Measurements from ENCODE around the gene NXN.
"Not testable (repeated sequence)": the region's sequence is repeated elsewhere in the genome, so short reads cannot be mapped to it uniquely, and the experiment has no call there.

DNA sequence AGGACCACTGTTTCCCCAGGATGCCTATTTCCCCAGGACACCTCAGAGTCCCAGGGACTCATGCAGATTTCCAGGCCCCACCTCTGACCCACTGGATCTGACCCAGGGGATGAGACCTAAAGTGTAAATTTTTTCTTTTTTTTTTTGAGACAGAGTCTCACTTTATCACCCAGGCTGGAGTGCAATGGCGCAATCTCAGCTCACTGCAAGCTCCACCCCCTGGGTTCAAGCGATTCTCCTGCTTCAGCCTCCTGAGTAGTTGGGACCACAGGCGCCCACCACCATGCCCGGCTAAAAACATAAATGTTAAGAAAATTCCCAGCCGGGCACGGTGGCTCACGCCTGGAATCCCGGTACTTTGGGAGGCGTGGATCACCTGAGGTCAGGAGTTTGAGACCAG lies 126.7 kb downstream of the NXN start:
- TF ChIP-seq, protein P1, sequence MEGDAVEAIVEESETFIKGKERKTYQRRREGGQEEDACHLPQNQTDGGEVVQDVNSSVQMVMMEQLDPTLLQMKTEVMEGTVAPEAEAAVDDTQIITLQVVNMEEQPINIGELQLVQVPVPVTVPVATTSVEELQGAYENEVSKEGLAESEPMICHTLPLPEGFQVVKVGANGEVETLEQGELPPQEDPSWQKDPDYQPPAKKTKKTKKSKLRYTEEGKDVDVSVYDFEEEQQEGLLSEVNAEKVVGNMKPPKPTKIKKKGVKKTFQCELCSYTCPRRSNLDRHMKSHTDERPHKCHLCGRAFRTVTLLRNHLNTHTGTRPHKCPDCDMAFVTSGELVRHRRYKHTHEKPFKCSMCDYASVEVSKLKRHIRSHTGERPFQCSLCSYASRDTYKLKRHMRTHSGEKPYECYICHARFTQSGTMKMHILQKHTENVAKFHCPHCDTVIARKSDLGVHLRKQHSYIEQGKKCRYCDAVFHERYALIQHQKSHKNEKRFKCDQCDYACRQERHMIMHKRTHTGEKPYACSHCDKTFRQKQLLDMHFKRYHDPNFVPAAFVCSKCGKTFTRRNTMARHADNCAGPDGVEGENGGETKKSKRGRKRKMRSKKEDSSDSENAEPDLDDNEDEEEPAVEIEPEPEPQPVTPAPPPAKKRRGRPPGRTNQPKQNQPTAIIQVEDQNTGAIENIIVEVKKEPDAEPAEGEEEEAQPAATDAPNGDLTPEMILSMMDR (IDR thresholded peaks at IDR 0.05), result not testable (repeated sequence)
- TF ChIP-seq POLR2A, POLR2AphosphoS5 (IDR thresholded peaks at IDR 0.05): not testable (repeated sequence)

Data from upper lobe of left lung (tissue), 4 donors.